ENCODE data around the gene SLC22A17. TPM values are rescaled to one million over a fixed set of nuclear protein-coding genes. Genes with fewer than 3 reads are reported as not detected.

SLC22A17 gene
- total RNA-seq, 4 donors from 2014 or later, result 0.88 to 9.2 (median 3.3) TPM

GRCh38 chr14:23385244-23385641 is 32.6 kb upstream of the SLC22A17 start:
- no peak for DNase-seq
- no peak overlapping the region for H3K4me3 ChIP-seq
- TF ChIP-seq POLR2A (IDR thresholded peaks at IDR 0.05) (no peak), CTCF (IDR thresholded peaks at IDR 0.05) (no peak)
- H3K9me3 ChIP-seq, result no peaks in the 10 kb centered on the region
- peaks cover 0 to 30% (median 0%) of the 10 kb centered on the region in 4 donors for H3K27me3 ChIP-seq
- H3K27ac ChIP-seq, result no peak overlapping the region
- H3K4me1 ChIP-seq, result peaks cover 0 to 2% (median 0%) of the 10 kb centered on the region in 3 donors
- WGBS, 2 donors, result 76 to 82% methylated on average over 2 of the region's 2 CpGs
- no peaks in the 10 kb centered on the region for H3K36me3 ChIP-seq
- intact Hi-C loops (cut with DNase I), result no loop called here

- Histone ChIP-seq H3K27me3 (peaks cover 0 to 37% (median 0%) of the 10 kb centered on the region in 4 donors), H3K4me1 (peaks cover 0 to 9% (median 0%) of the 10 kb centered on the region in 3 donors), H3K9me3 (no peaks in the 10 kb centered on the region), H3K36me3 (no peaks in the 10 kb centered on the region), H3K27ac (no peak overlapping the region), H3K4me3 (no peak overlapping the region)
- no peak for DNase-seq
- TF ChIP-seq CTCF (IDR thresholded peaks at IDR 0.05) (no peak), POLR2A (IDR thresholded peaks at IDR 0.05) (no peak)
- intact Hi-C loops (cut with DNase I), result no loop called here
- WGBS, 2 donors, result 79 to 83% methylated on average over 25 to 26 of the region's 29 CpGs
Observed at GRCh38 chr14:23384364-23385080, 31.8 kb upstream of the SLC22A17 start.

- DNase-seq, result no peak
- Histone ChIP-seq H3K36me3 (no peaks in the 10 kb centered on the region), H3K4me1 (peaks cover 0 to 10% (median 0%) of the 10 kb centered on the region in 3 donors), H3K9me3 (no peaks in the 10 kb centered on the region), H3K4me3 (no peak overlapping the region), H3K27me3 (peaks cover 0 to 32% (median 0%) of the 10 kb centered on the region in 4 donors), H3K27ac (no peak overlapping the region)
- 64 to 67% methylated on average over 10 of the region's 10 CpGs for WGBS, 2 donors
- intact Hi-C loops (cut with DNase I), result no loop called here
- TF ChIP-seq CTCF (IDR thresholded peaks at IDR 0.05) (no peak), POLR2A (IDR thresholded peaks at IDR 0.05) (no peak)
Observed at GRCh38 chr14:23382731-23383440, 30.2 kb upstream of the SLC22A17 start.

- H3K36me3 ChIP-seq, result no peaks in the 10 kb centered on the region
- no peak for DNase-seq
- peaks cover 0 to 10% (median 0%) of the 10 kb centered on the region in 3 donors for H3K4me1 ChIP-seq
- peaks cover 0 to 32% (median 0%) of the 10 kb centered on the region in 4 donors for H3K27me3 ChIP-seq
- 40 to 87% methylated on average over 1 to 3 of the region's 6 CpGs for WGBS, 2 donors
- TF ChIP-seq CTCF (IDR thresholded peaks at IDR 0.05), result no peak
- no peak for TF ChIP-seq POLR2A (IDR thresholded peaks at IDR 0.05)
- no peak overlapping the region for H3K27ac ChIP-seq
- no peak overlapping the region for H3K4me3 ChIP-seq
- intact Hi-C loops (cut with DNase I), result no loop called here
- H3K9me3 ChIP-seq, result no peaks in the 10 kb centered on the region
Observed at GRCh38 chr14:23382276-23382675, 29.6 kb upstream of the SLC22A17 start.

GRCh38 chr14:23381871-23382270 is 29.2 kb upstream of the SLC22A17 start:
- Histone ChIP-seq H3K36me3 (no peaks in the 10 kb centered on the region), H3K27ac (no peak overlapping the region), H3K4me3 (no peak overlapping the region), H3K9me3 (no peaks in the 10 kb centered on the region), H3K4me1 (peaks cover 0 to 12% (median 0%) of the 10 kb centered on the region in 3 donors), H3K27me3 (peaks cover 0 to 32% (median 0%) of the 10 kb centered on the region in 4 donors)
- WGBS, 2 donors, result 39 to 43% methylated on average over 3 of the region's 3 CpGs
- no peak for TF ChIP-seq CTCF (IDR thresholded peaks at IDR 0.05)
- no peak for TF ChIP-seq POLR2A (IDR thresholded peaks at IDR 0.05)
- intact Hi-C loops (cut with DNase I), result loop anchor here (2.0 kb wide), 1 partner anchor 55 kb away; no protein-coding TSS in a partner anchor
- no peak for DNase-seq
